ENCODE results near the gene CLEC2D.
A peak's percentile ranks its signal among the peaks of the same experiment; 100 is the strongest.
"Not testable (repeated sequence)": the region's sequence is repeated elsewhere in the genome, so short reads cannot be mapped to it uniquely, and the experiment has no call there.

Gene CLEC2D

DNA sequence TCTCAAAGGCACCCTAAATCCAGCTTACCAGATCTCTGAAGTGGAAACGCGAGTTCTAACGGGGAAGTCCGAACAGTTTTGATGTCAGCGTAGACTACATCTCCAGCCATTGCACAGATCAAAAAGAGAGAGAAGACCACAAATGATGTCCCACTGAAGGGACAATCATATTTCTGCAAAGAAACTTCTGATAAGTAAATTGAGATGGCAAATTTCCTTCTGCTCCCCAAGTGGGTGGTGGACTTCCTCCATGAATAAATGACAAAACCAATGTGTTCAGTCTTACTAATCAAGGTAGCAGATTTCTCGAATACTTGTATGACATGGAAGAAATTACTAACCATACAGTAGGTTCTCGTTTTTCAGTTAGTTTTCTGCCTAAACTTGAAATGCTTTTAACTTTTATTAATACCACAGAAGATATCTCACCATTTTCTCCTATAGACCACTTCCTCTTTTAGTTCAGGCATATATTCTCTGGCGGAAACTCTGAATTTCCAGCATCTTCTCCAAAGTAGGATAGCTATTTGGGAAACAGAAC is 63.5 kb downstream of the CLEC2D start, which contains the start of gene CLECL1:
TSS of gene CLECL1 (minus strand) at position 177 of the 541 bp plus-strand sequence.
- H3F3A ChIP-seq (ENCODE audit: control insufficient read depth, insufficient read depth) = peaks cover 47% of the 10 kb centered on the region
- no peaks in the 10 kb centered on the region for H4K20me1 ChIP-seq (ENCODE audit: control insufficient read depth, insufficient read depth, low read depth, low read length)
- H3K9me3 ChIP-seq (ENCODE audit: control insufficient read depth, insufficient read depth, low read length) = no peaks in the 10 kb centered on the region
- peaks cover 54% of the 10 kb centered on the region for H3K79me2 ChIP-seq (ENCODE audit: control insufficient read depth, low read length)
- H3K36me3 ChIP-seq (ENCODE audit: control insufficient read depth, low read length) = peaks cover 10% of the 10 kb centered on the region; the same call in 1 of the 2 replicates
- H3K4me1 ChIP-seq (ENCODE audit: control insufficient read depth, low read length) = peaks cover 92% of the 10 kb centered on the region
- TF ChIP-seq CTCF (IDR thresholded peaks at IDR 0.05; ENCODE audit: low read depth, low read length, poor library complexity, severe bottlenecking) (no peak), EZH2phosphoT487 (IDR thresholded peaks at IDR 0.05; ENCODE audit: borderline replicate concordance, low read length) (no peak)
- peak within 1 kb of the TSS; percentile 86 for H3K4me2 ChIP-seq (ENCODE audit: low read length)
- H3K4me3 ChIP-seq (ENCODE audit: low read length) = peak within 1 kb of the TSS; percentile 74
- no peaks in the 10 kb centered on the region for H3K9me2 ChIP-seq (replicated peaks; ENCODE audit: control insufficient read depth, low read length)
- H3K27ac ChIP-seq (ENCODE audit: low read depth, low read length) = peak within 1 kb of the TSS; percentile 93
- no peaks in the 10 kb centered on the region for H3K27me3 ChIP-seq (ENCODE audit: control insufficient read depth, low read length)

- no peaks in the 10 kb centered on the region for H3K9me3 ChIP-seq (ENCODE audit: control insufficient read depth, insufficient read depth, low read length)
- no peaks in the 10 kb centered on the region for H4K20me1 ChIP-seq (ENCODE audit: control insufficient read depth, insufficient read depth, low read depth, low read length)
- H3K4me2 ChIP-seq (ENCODE audit: low read length) = peak overlapping the region; percentile 71
- H3F3A ChIP-seq (ENCODE audit: control insufficient read depth, insufficient read depth) = peaks cover 44% of the 10 kb centered on the region
- no peaks in the 10 kb centered on the region for H3K9me2 ChIP-seq (replicated peaks; ENCODE audit: control insufficient read depth, low read length)
- peak overlapping the region; percentile 45 for H3K4me3 ChIP-seq (ENCODE audit: low read length)
- H3K79me2 ChIP-seq (ENCODE audit: control insufficient read depth, low read length) = peaks cover 28% of the 10 kb centered on the region
- peaks cover 6% of the 10 kb centered on the region; the same call in 1 of the 2 replicates for H3K36me3 ChIP-seq (ENCODE audit: control insufficient read depth, low read length)
- peaks cover 83% of the 10 kb centered on the region for H3K4me1 ChIP-seq (ENCODE audit: control insufficient read depth, low read length)
- peak overlapping the region; percentile 93 for H3K27ac ChIP-seq (ENCODE audit: low read depth, low read length)
- H3K27me3 ChIP-seq (ENCODE audit: control insufficient read depth, low read length) = no peaks in the 10 kb centered on the region
- TF ChIP-seq CTCF (IDR thresholded peaks at IDR 0.05; ENCODE audit: low read depth, low read length, poor library complexity, severe bottlenecking) = no peak
- no peak for TF ChIP-seq EZH2phosphoT487 (IDR thresholded peaks at IDR 0.05; ENCODE audit: borderline replicate concordance, low read length)
Observed at GRCh38 chr12:9735601-9736000, 66.1 kb downstream of the CLEC2D start.

DNA sequence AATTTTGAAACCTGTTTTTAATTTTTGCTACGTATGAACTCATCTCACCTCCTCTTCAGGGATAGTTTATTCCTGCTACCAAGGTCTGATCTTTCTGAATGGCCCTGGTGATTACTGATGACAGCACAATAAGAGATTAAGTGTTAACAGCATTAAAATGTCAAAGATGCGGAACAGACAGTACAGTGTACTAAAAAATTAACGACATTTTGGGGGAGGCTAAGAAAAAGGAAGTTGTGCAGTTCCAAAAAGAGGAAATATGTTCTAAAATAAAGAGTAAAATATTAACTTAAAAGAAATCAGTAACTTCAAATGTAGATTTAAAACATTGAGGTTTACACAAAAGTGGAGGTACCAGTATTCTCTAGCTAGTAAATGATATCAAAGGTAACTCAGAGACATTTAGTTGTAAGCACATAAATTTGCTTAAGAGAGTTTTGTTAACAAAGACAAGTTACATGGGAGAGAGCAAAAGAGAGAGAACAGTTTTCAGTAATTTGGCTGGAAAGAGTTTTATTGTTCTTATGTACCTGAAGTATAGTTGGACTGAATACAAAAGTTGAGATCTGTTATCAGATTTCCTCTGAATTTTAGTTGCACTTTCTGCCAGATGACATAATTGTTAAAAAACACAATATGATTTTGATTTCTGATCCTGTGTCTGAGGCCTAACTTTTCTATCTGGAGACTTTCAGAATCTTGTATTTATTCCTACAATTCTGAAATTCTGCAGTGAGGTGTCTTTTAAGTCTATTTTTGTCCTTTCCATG is 67.6 kb downstream of the CLEC2D start:
- Histone ChIP-seq H3K79me2 (ENCODE audit: control insufficient read depth, low read length) (peaks cover 13% of the 10 kb centered on the region), H3K4me2 (ENCODE audit: low read length) (peak overlapping the region; percentile 71), H3K9me3 (ENCODE audit: control insufficient read depth, insufficient read depth, low read length) (no peaks in the 10 kb centered on the region), H3K9me2 (replicated peaks; ENCODE audit: control insufficient read depth, low read length) (no peaks in the 10 kb centered on the region), H3F3A (ENCODE audit: control insufficient read depth, insufficient read depth) (peaks cover 45% of the 10 kb centered on the region), H3K27me3 (ENCODE audit: control insufficient read depth, low read length) (no peaks in the 10 kb centered on the region), H3K4me1 (ENCODE audit: control insufficient read depth, low read length) (peaks cover 82% of the 10 kb centered on the region), H4K20me1 (ENCODE audit: control insufficient read depth, insufficient read depth, low read depth, low read length) (no peaks in the 10 kb centered on the region), H3K4me3 (ENCODE audit: low read length) (peak overlapping the region; percentile 53), H3K27ac (ENCODE audit: low read depth, low read length) (peak overlapping the region; percentile 93), H3K36me3 (ENCODE audit: control insufficient read depth, low read length) (0 out of 2 replicates have a peak, but pooled peaks cover under 1% of the 10 kb centered on the region)
- no peak for TF ChIP-seq CTCF (IDR thresholded peaks at IDR 0.05; ENCODE audit: low read depth, low read length, poor library complexity, severe bottlenecking)
- TF ChIP-seq EZH2phosphoT487 (IDR thresholded peaks at IDR 0.05; ENCODE audit: borderline replicate concordance, low read length) = no peak

GRCh38 chr12:9738905-9739304 is 69.4 kb downstream of the CLEC2D start:
- Histone ChIP-seq H3K27ac (ENCODE audit: low read depth, low read length) (peak overlapping the region; percentile 93), H3K4me2 (ENCODE audit: low read length) (peak overlapping the region; percentile 71; the same call in 1 of the 2 replicates), H3K4me1 (ENCODE audit: control insufficient read depth, low read length) (peaks cover 82% of the 10 kb centered on the region), H3F3A (ENCODE audit: control insufficient read depth, insufficient read depth) (peaks cover 33% of the 10 kb centered on the region)
- H4K20me1 ChIP-seq (ENCODE audit: control insufficient read depth, insufficient read depth, low read depth, low read length); H3K4me3 ChIP-seq (ENCODE audit: low read length); H3K9me2 ChIP-seq (replicated peaks; ENCODE audit: control insufficient read depth, low read length); H3K27me3 ChIP-seq (ENCODE audit: control insufficient read depth, low read length); H3K79me2 ChIP-seq (ENCODE audit: control insufficient read depth, low read length); H3K9me3 ChIP-seq (ENCODE audit: control insufficient read depth, insufficient read depth, low read length); H3K36me3 ChIP-seq (ENCODE audit: control insufficient read depth, low read length): not testable (repeated sequence)

GRCh38 chr12:9739404-9740105 is 70.0 kb downstream of the CLEC2D start:
- not testable (repeated sequence) for H3K27ac ChIP-seq (ENCODE audit: low read depth, low read length); H3K27me3 ChIP-seq (ENCODE audit: control insufficient read depth, low read length); H3K4me3 ChIP-seq (ENCODE audit: low read length); H3K9me2 ChIP-seq (replicated peaks; ENCODE audit: control insufficient read depth, low read length); H3K36me3 ChIP-seq (ENCODE audit: control insufficient read depth, low read length); H3K9me3 ChIP-seq (ENCODE audit: control insufficient read depth, insufficient read depth, low read length); H3K4me2 ChIP-seq (ENCODE audit: low read length); H4K20me1 ChIP-seq (ENCODE audit: control insufficient read depth, insufficient read depth, low read depth, low read length); H3K79me2 ChIP-seq (ENCODE audit: control insufficient read depth, low read length)
- H3F3A ChIP-seq (ENCODE audit: control insufficient read depth, insufficient read depth) = peaks cover 33% of the 10 kb centered on the region
- peaks cover 77% of the 10 kb centered on the region for H3K4me1 ChIP-seq (ENCODE audit: control insufficient read depth, low read length)

All from DOHH2 (cell line).